ENCODE measurements around the gene IL6ST. TPM values are rescaled to one million over a fixed set of nuclear protein-coding genes. Genes with fewer than 3 reads are reported as not detected.
A peak's percentile ranks its signal among the peaks of the same experiment; 100 is the strongest.

The IL6ST gene
- total and polyA plus RNA-seq, 2 donors (not counting 1 experiment from before 2014, with no cell fraction given) = 768 to 978 TPM

GRCh38 chr5:55900068-55900467 lies 94.7 kb downstream of the IL6ST start:
- no peak overlapping the region for H3K4me3 ChIP-seq (replicated peaks in 1 of 4; ENCODE audit: control extremely low read depth in 1 of 4, insufficient read depth in 1 of 4, low read depth in 3 of 4, low read length in 4 of 4)
- no peaks in the 10 kb centered on the region for H3K27me3 ChIP-seq (ENCODE audit: control insufficient read depth, insufficient read depth, low read length)
- no peaks in the 10 kb centered on the region for H3K79me2 ChIP-seq (ENCODE audit: control insufficient read depth, insufficient read depth, low read length)
- H4K20me1 ChIP-seq (ENCODE audit: control insufficient read depth, extremely low read depth, insufficient read depth, low read length) = no peaks in the 10 kb centered on the region
- H3K9me3 ChIP-seq (ENCODE audit: control insufficient read depth, insufficient read depth, low read depth, low read length) = no peaks in the 10 kb centered on the region
- no peak overlapping the region for H2AFZ ChIP-seq (ENCODE audit: low read length)
- no peak for DNase-seq (ENCODE audit: low read depth in 2 of 2)
- H3K36me3 ChIP-seq (ENCODE audit: control insufficient read depth, insufficient read depth, low read length) = no peaks in the 10 kb centered on the region
- no peak overlapping the region for H3K4me2 ChIP-seq (ENCODE audit: extremely low read depth, insufficient read depth, low read length)
- no peak overlapping the region for H3K27ac ChIP-seq (ENCODE audit: insufficient read depth, low read length)
- peaks cover 4% of the 10 kb centered on the region for H3K4me1 ChIP-seq (ENCODE audit: control insufficient read depth, extremely low read depth, insufficient read depth, low read length)
- TF ChIP-seq, protein P1, sequence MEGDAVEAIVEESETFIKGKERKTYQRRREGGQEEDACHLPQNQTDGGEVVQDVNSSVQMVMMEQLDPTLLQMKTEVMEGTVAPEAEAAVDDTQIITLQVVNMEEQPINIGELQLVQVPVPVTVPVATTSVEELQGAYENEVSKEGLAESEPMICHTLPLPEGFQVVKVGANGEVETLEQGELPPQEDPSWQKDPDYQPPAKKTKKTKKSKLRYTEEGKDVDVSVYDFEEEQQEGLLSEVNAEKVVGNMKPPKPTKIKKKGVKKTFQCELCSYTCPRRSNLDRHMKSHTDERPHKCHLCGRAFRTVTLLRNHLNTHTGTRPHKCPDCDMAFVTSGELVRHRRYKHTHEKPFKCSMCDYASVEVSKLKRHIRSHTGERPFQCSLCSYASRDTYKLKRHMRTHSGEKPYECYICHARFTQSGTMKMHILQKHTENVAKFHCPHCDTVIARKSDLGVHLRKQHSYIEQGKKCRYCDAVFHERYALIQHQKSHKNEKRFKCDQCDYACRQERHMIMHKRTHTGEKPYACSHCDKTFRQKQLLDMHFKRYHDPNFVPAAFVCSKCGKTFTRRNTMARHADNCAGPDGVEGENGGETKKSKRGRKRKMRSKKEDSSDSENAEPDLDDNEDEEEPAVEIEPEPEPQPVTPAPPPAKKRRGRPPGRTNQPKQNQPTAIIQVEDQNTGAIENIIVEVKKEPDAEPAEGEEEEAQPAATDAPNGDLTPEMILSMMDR (conservative IDR thresholded peaks at IDR 0.05 in 1 of 2, IDR thresholded peaks at IDR 0.05 in 1 of 2; ENCODE audit: low read depth in 1 of 2, low read length in 2 of 2) = no peak
- TF ChIP-seq EZH2 (IDR thresholded peaks at IDR 0.05; ENCODE audit: low read length, missing control alignments) = no peak
- no peak overlapping the region for H3K9ac ChIP-seq (ENCODE audit: insufficient read depth, low read length)

- Histone ChIP-seq H3K27ac (ENCODE audit: insufficient read depth, low read length) (no peak overlapping the region), H3K36me3 (ENCODE audit: control insufficient read depth, insufficient read depth, low read length) (no peaks in the 10 kb centered on the region), H3K4me1 (ENCODE audit: control insufficient read depth, extremely low read depth, insufficient read depth, low read length) (peaks cover 4% of the 10 kb centered on the region), H4K20me1 (ENCODE audit: control insufficient read depth, extremely low read depth, insufficient read depth, low read length) (no peaks in the 10 kb centered on the region), H2AFZ (ENCODE audit: low read length) (no peak overlapping the region), H3K27me3 (ENCODE audit: control insufficient read depth, insufficient read depth, low read length) (no peaks in the 10 kb centered on the region), H3K9me3 (ENCODE audit: control insufficient read depth, insufficient read depth, low read depth, low read length) (no peaks in the 10 kb centered on the region), H3K79me2 (ENCODE audit: control insufficient read depth, insufficient read depth, low read length) (no peaks in the 10 kb centered on the region), H3K4me3 (replicated peaks in 1 of 4; ENCODE audit: control extremely low read depth in 1 of 4, insufficient read depth in 1 of 4, low read depth in 3 of 4, low read length in 4 of 4) (no peak overlapping the region), H3K4me2 (ENCODE audit: extremely low read depth, insufficient read depth, low read length) (no peak overlapping the region), H3K9ac (ENCODE audit: insufficient read depth, low read length) (no peak overlapping the region)
- TF ChIP-seq, protein P1 (conservative IDR thresholded peaks at IDR 0.05 in 1 of 2, IDR thresholded peaks at IDR 0.05 in 1 of 2; ENCODE audit: low read depth in 1 of 2, low read length in 2 of 2) = no peak
- TF ChIP-seq EZH2 (IDR thresholded peaks at IDR 0.05; ENCODE audit: low read length, missing control alignments) = no peak
- peak; percentile 39 to 60 for DNase-seq (ENCODE audit: low read depth in 2 of 2)
Measured at GRCh38 chr5:55899344-55899743, 95.4 kb downstream of the IL6ST start.

DNA sequence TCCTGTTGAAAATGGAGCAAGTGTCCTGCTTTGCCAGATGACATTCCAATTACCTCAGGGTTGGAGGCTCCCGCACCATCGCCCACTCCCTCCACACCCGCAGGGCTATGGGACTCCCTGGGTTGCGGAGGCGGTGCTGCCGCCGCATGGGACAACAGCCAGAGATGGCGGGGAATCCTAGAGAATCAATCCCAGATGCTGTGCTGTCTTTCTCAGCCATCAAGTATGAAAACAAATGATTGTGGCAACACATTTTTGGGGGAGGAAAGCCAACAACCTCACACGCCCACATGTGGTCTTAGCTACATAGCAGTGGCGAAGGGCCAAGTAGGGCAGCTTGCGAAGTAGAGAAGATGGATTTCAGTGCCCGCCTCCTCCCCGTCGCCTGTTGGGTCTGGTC lies 96.9 kb downstream of the IL6ST start:
- H4K20me1 ChIP-seq (ENCODE audit: control insufficient read depth, extremely low read depth, insufficient read depth, low read length) = no peaks in the 10 kb centered on the region
- TF ChIP-seq, protein P1 (conservative IDR thresholded peaks at IDR 0.05 in 1 of 2, IDR thresholded peaks at IDR 0.05 in 1 of 2; ENCODE audit: low read depth in 1 of 2, low read length in 2 of 2) = no peak
- TF ChIP-seq EZH2 (IDR thresholded peaks at IDR 0.05; ENCODE audit: low read length, missing control alignments) = no peak
- H3K9ac ChIP-seq (ENCODE audit: insufficient read depth, low read length) = no peak overlapping the region
- H3K4me3 ChIP-seq (replicated peaks in 1 of 4; ENCODE audit: control extremely low read depth in 1 of 4, insufficient read depth in 1 of 4, low read depth in 3 of 4, low read length in 4 of 4) = peak overlapping the region in 1 of 4 experiments; percentile 7
- H3K4me1 ChIP-seq (ENCODE audit: control insufficient read depth, extremely low read depth, insufficient read depth, low read length) = peaks cover 4% of the 10 kb centered on the region
- H3K27me3 ChIP-seq (ENCODE audit: control insufficient read depth, insufficient read depth, low read length) = no peaks in the 10 kb centered on the region
- no peaks in the 10 kb centered on the region for H3K9me3 ChIP-seq (ENCODE audit: control insufficient read depth, insufficient read depth, low read depth, low read length)
- H3K27ac ChIP-seq (ENCODE audit: insufficient read depth, low read length) = no peak overlapping the region
- H2AFZ ChIP-seq (ENCODE audit: low read length) = no peak overlapping the region
- no peaks in the 10 kb centered on the region for H3K79me2 ChIP-seq (ENCODE audit: control insufficient read depth, insufficient read depth, low read length)
- DNase-seq (ENCODE audit: low read depth in 2 of 2) = peak; percentile 83 to 96
- H3K36me3 ChIP-seq (ENCODE audit: control insufficient read depth, insufficient read depth, low read length) = no peaks in the 10 kb centered on the region
- H3K4me2 ChIP-seq (ENCODE audit: extremely low read depth, insufficient read depth, low read length) = peak overlapping the region; percentile 78

Measured in fibroblast of lung (primary cell).